Measurements from ENCODE around the gene LAMA2.

Gene LAMA2

GRCh38 chr6:129368076-129368475 is 485.1 kb downstream of the LAMA2 start:
- DNase-seq (ENCODE audit: low read depth, low spot score) = no peak
- H3K4me3 ChIP-seq (ENCODE audit: low read length) = no peak overlapping the region

GRCh38 chr6:129368970-129369369 is 486.0 kb downstream of the LAMA2 start:
- H3K4me3 ChIP-seq (ENCODE audit: low read length) = no peak overlapping the region
- no peak for DNase-seq (ENCODE audit: low read depth, low spot score)

- no peak overlapping the region for H3K4me3 ChIP-seq (ENCODE audit: low read length)
- no peak for DNase-seq (ENCODE audit: low read depth, low spot score)
These were observed 486.8 kb downstream of the LAMA2 start for GRCh38 chr6:129369737-129370136.

GRCh38 chr6:129370268-129370916 is 487.5 kb downstream of the LAMA2 start:
- no peak overlapping the region for H3K4me3 ChIP-seq (ENCODE audit: low read length)
- DNase-seq (ENCODE audit: low read depth, low spot score) = peak; percentile 23

- DNase-seq (ENCODE audit: low read depth, low spot score) = no peak
- H3K4me3 ChIP-seq (ENCODE audit: low read length) = no peak overlapping the region
These were observed 498.9 kb downstream of the LAMA2 start for GRCh38 chr6:129381885-129382284.

GRCh38 chr6:129382916-129383315 is 500.0 kb downstream of the LAMA2 start:
- DNase-seq (ENCODE audit: low read depth, low spot score) = no peak
- H3K4me3 ChIP-seq (ENCODE audit: low read length) = no peak overlapping the region

GRCh38 chr6:129385117-129385516 is 502.2 kb downstream of the LAMA2 start:
- no peak for DNase-seq (ENCODE audit: low read depth, low spot score)
- H3K4me3 ChIP-seq (ENCODE audit: low read length) = no peak overlapping the region

- no peak for DNase-seq (ENCODE audit: low read depth, low spot score)
These were observed 508.0 kb downstream of the LAMA2 start for GRCh38 chr6:129390900-129391299.

GRCh38 chr6:129393654-129394053 is 510.7 kb downstream of the LAMA2 start:
- no peak overlapping the region for H3K4me3 ChIP-seq (ENCODE audit: low read length)
- no peak for DNase-seq (ENCODE audit: low read depth, low spot score)

More at GRCh38 chr6:129390900-129391299, 508.0 kb downstream of the LAMA2 start:
- no peak overlapping the region for H3K4me3 ChIP-seq (ENCODE audit: low read length)

GRCh38 chr6:129398764-129399163 is 515.8 kb downstream of the LAMA2 start:
- DNase-seq (ENCODE audit: low read depth, low spot score) = no peak
- H3K4me3 ChIP-seq (ENCODE audit: low read length) = no peak overlapping the region

GRCh38 chr6:129402244-129402643 is 519.3 kb downstream of the LAMA2 start:
- no peak for DNase-seq (ENCODE audit: low read depth, low spot score)
- no peak overlapping the region for H3K4me3 ChIP-seq (ENCODE audit: low read length)

- no peak for DNase-seq (ENCODE audit: low read depth, low spot score)
- no peak overlapping the region for H3K4me3 ChIP-seq (ENCODE audit: low read length)
These were observed 528.2 kb downstream of the LAMA2 start for GRCh38 chr6:129411092-129411491.

GRCh38 chr6:129416337-129416990 is 533.5 kb downstream of the LAMA2 start:
- no peak for DNase-seq (ENCODE audit: low read depth, low spot score)
- no peak overlapping the region for H3K4me3 ChIP-seq (ENCODE audit: low read length)

- no peak overlapping the region for H3K4me3 ChIP-seq (ENCODE audit: low read length)
- DNase-seq (ENCODE audit: low read depth, low spot score) = no peak
These were observed 534.6 kb downstream of the LAMA2 start for GRCh38 chr6:129417416-129418086.

- no peak overlapping the region for H3K4me3 ChIP-seq (ENCODE audit: low read length)
- DNase-seq (ENCODE audit: low read depth, low spot score) = no peak
These were observed 536.4 kb downstream of the LAMA2 start for GRCh38 chr6:129419324-129419723.

- no peak overlapping the region for H3K4me3 ChIP-seq (ENCODE audit: low read length)
- no peak for DNase-seq (ENCODE audit: low read depth, low spot score)
These were observed 543.4 kb downstream of the LAMA2 start for GRCh38 chr6:129426343-129426742.

GRCh38 chr6:129429956-129430355 is 547.0 kb downstream of the LAMA2 start:
- no peak overlapping the region for H3K4me3 ChIP-seq (ENCODE audit: low read length)

GRCh38 chr6:129432738-129433137 is 549.8 kb downstream of the LAMA2 start:
- no peak overlapping the region for H3K4me3 ChIP-seq (ENCODE audit: low read length)
- no peak for DNase-seq (ENCODE audit: low read depth, low spot score)

More at GRCh38 chr6:129429956-129430355, 547.0 kb downstream of the LAMA2 start:
- no peak for DNase-seq (ENCODE audit: low read depth, low spot score)

- DNase-seq (ENCODE audit: low read depth, low spot score) = no peak
- H3K4me3 ChIP-seq (ENCODE audit: low read length) = no peak overlapping the region
These were observed 551.2 kb downstream of the LAMA2 start for GRCh38 chr6:129434091-129434490.

GRCh38 chr6:129440691-129441090 is 557.8 kb downstream of the LAMA2 start:
- no peak for DNase-seq (ENCODE audit: low read depth, low spot score)
- H3K4me3 ChIP-seq (ENCODE audit: low read length) = no peak overlapping the region
